NOMO-1 treated with dmso at 0.1 percent for 144 hours (cell line): Measurements from ENCODE around the gene GLIS2.
A peak's percentile ranks its signal among the peaks of the same experiment; 100 is the strongest.
"Not testable (repeated sequence)": the region's sequence is repeated elsewhere in the genome, so short reads cannot be mapped to it uniquely, and the experiment has no call there.

ENCODE experiments used
- DNase-seq: peaks from one replicate; lab custom pipeline; 2025; ENCODE audit not compliant: unreplicated experiment; lab: John Stamatoyannopoulos, UW

GLIS2 gene

GRCh38 chr16:4333714-4334113 is 17.8 kb downstream of the GLIS2 start:
- not testable (repeated sequence) for DNase-seq

- no peak for DNase-seq
Observed at GRCh38 chr16:4334724-4335495, 19.0 kb downstream of the GLIS2 start.

- no peak for DNase-seq
Observed at GRCh38 chr16:4336701-4337539, 21.1 kb downstream of the GLIS2 start.

- no peak for DNase-seq
Observed at GRCh38 chr16:4337540-4338088, 21.7 kb downstream of the GLIS2 start.

GRCh38 chr16:4338125-4338582 is 22.3 kb downstream of the GLIS2 start:
- no peak for DNase-seq

- DNase-seq, result no peak
Observed at GRCh38 chr16:4338712-4339299, 22.9 kb downstream of the GLIS2 start.

- DNase-seq, result no peak
Observed at GRCh38 chr16:4339455-4339854, 23.6 kb downstream of the GLIS2 start.

- DNase-seq, result no peak
Observed at GRCh38 chr16:4339909-4340308, 24.0 kb downstream of the GLIS2 start.

GRCh38 chr16:4340443-4340842 is 24.6 kb downstream of the GLIS2 start:
- DNase-seq, result no peak

GRCh38 chr16:4341250-4341649 is 25.4 kb downstream of the GLIS2 start:
- no peak for DNase-seq

GRCh38 chr16:4342866-4343744 is 27.2 kb downstream of the GLIS2 start:
- DNase-seq, result no peak

GRCh38 chr16:4344300-4344982 is 28.6 kb downstream of the GLIS2 start:
- DNase-seq, result not testable (repeated sequence)

- DNase-seq, result no peak
Observed at GRCh38 chr16:4344983-4345835, 29.3 kb downstream of the GLIS2 start.

GRCh38 chr16:4345836-4346781 is 30.2 kb downstream of the GLIS2 start:
- DNase-seq, result peak; percentile 61

GRCh38 chr16:4347010-4347409 is 31.1 kb downstream of the GLIS2 start:
- peak; percentile 78 for DNase-seq

- no peak for DNase-seq
Observed at GRCh38 chr16:4347765-4348509, 32.1 kb downstream of the GLIS2 start.

GRCh38 chr16:4349332-4349731 is 33.5 kb downstream of the GLIS2 start:
- DNase-seq, result no peak
